Testis (tissue), 3 donors: ENCODE data around the gene ZBTB8B. TPM values are rescaled to one million over a fixed set of nuclear protein-coding genes. Genes with fewer than 3 reads are reported as not detected.

ENCODE experiments used
- DNase-seq: peaks from one replicate; pipeline ENCODE4 v3.0.0-alpha.2; 2019
- H3K27ac ChIP-seq, 2 donors: fragments of 200-600 bp; sonication (generic); one replicate each; pipeline ENCODE4 v1.5.1; 2019
- H3K27me3 ChIP-seq: fragments of 200-600 bp; sonication (generic); one replicate; pipeline ENCODE4 v1.5.1; 2019
- H3K36me3 ChIP-seq: fragments of 200-600 bp; sonication (generic); one replicate; pipeline ENCODE4 v1.5.1; 2017; ENCODE audit warnings: low read depth; ENCODE audit errors: missing control alignments
- H3K4me1 ChIP-seq: fragments of 200-600 bp; sonication (generic); one replicate; pipeline ENCODE4 v1.5.1; 2019
- H3K4me3 ChIP-seq, 2 donors: fragments of 200-600 bp; sonication (generic); one replicate each; pipeline ENCODE4 v1.5.1; 2017 to 2019
- H3K9me3 ChIP-seq: fragments of 200-600 bp; sonication (generic); one replicate; pipeline ENCODE4 v1.5.1; 2017
- CTCF ChIP-seq, 3 experiments: fragments of 450-650 bp in 2 of 3; fragments of 200-600 bp in 1 of 3; sonication (generic) in 1 of 3; IDR thresholded peaks; one replicate each; pipeline ENCODE4 v1.5.1; 2016 to 2019; ENCODE audit warnings: antibody characterized with exemption in 3 of 3, mild to moderate bottlenecking in 2 of 3, moderate library complexity in 1 of 3
- POLR2A ChIP-seq: fragments of 450-650 bp; IDR thresholded peaks from one replicate; pipeline ENCODE4 v1.6.1; 2017; ENCODE audit warnings: antibody characterized with exemption, mild to moderate bottlenecking, moderate library complexity
- WGBS, 2 donors: methylation state at CpG; one replicate each; pipeline ENCODE4 v1.1.5; 2018; 5-methylcytosine and 5-hydroxymethylcytosine counted together
- intact Hi-C: fragments of 100-400 bp; cut with DNase I; formaldehyde crosslinking; loops from one replicate; pipeline ENCODE4 v1.15.1; 2023; ENCODE audit warnings: low total_unique reads
- polyA plus RNA-seq: library from polyadenylated mRNA; stranded (reverse); fragments of 350-450 nt; fragmentation: Illumina TruSeq; extraction: RNeasy Lipid Tissue Mini Kit (QIAGEN cat#74804); gene quantifications from one replicate; pipeline ENCODE4 v1.2.3, GENCODE V29; 2014; ENCODE audit warnings: low read depth, low replicate concordance; ENCODE audit not compliant: insufficient read depth
- total RNA-seq, 2 donors: library from RNA; depleted of rRNA; stranded (reverse); fragments of >200 nt; gene quantifications; one replicate each; pipeline ENCODE4 v1.2.3, GENCODE V29; 2016

The ZBTB8B gene
- total and polyA plus RNA-seq, 3 donors from 2014 or later = 0.21 to 0.55 (median 0.50) TPM

DNA sequence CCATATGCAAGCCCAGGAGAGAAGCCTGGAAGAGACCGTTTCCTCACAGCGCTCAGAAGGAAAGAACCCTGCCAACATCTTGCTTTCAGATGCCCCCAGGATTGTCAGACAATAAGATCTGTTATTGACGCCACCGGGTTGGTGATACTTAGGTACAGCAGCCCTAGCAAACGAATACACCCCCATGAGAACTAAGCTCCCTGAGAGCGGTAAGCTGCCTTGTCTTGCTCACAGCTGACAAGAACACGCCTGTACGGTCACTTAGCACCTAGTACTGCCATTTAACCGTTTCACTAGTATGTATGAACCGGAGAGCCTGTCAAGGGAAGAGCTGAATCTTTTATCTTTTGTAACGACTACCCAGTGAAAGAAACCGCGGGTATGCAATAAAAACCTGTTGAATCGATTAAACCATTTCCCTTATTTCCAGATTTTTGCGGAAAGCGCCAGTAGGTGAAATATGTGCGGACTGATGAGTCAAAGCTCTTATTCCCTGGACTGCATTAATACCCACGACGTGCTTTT lies 619 bp upstream of the ZBTB8B start:
- Histone ChIP-seq H3K9me3 (no peaks in the 10 kb centered on the region), H3K36me3 (no peaks in the 10 kb centered on the region), H3K4me3 (peak overlapping the region; percentile 50 to 62), H3K27ac (no peak overlapping the region), H3K27me3 (no peaks in the 10 kb centered on the region), H3K4me1 (peaks cover 5% of the 10 kb centered on the region)
- TF ChIP-seq CTCF (IDR thresholded peaks at IDR 0.05) (no peak), POLR2A (no peak)
- intact Hi-C loops = no loop called here
- 2% methylated on average over 19 of the region's 19 CpGs for WGBS, 2 donors
- no peak for DNase-seq

DNA sequence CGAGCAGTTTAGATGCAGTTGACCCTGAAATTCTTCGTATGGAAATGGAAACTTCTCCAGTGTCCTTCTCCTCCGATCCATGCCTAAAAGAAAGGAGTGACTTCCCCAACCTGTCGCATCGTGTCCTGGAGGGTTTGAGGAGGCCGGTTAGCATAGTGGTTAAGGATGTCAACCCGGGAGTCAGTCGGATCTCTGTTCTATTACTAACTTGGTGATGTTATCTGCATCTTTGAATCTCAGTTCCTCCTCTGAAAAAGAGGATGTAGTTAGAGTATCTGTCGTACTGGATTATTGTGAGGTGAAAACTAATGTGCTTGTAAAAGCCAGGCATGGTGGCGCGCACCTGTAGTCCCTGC lies 684 bp downstream of the ZBTB8B start:
- no peaks in the 10 kb centered on the region for H3K36me3 ChIP-seq
- intact Hi-C loops = no loop called here
- peaks cover 5% of the 10 kb centered on the region for H3K4me1 ChIP-seq
- no peaks in the 10 kb centered on the region for H3K27me3 ChIP-seq
- DNase-seq = no peak
- TF ChIP-seq CTCF (IDR thresholded peaks at IDR 0.05) = no peak
- TF ChIP-seq POLR2A = no peak
- H3K4me3 ChIP-seq = peak overlapping the region; percentile 50 to 62
- no peak overlapping the region for H3K27ac ChIP-seq
- WGBS, 2 donors = 23 to 25% methylated on average over 11 of the region's 11 CpGs
- no peaks in the 10 kb centered on the region for H3K9me3 ChIP-seq

DNA sequence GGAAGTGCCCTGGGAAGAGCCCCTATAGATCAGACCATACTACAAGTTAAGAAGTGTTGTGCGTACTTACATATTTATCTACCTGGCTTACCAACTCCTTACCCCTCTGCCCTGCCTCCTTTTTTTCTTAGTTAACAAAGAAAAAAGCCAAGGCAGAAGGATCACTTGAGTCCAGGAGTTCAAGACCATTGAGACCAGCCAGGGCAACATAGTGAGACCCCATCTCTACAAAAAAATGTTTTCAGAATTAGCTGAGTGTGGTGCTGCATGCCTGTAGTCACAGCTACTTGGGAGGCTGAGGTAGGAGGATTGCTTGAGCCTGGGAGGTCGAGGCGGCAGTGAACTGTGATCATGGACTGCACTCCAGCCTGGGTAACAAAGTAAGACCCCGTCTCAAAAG lies 1.9 kb downstream of the ZBTB8B start:
- TF ChIP-seq CTCF (IDR thresholded peaks at IDR 0.05) (no peak), POLR2A (no peak)
- no peaks in the 10 kb centered on the region for H3K27me3 ChIP-seq
- peaks cover 5% of the 10 kb centered on the region for H3K4me1 ChIP-seq
- intact Hi-C loops = no loop called here
- H3K36me3 ChIP-seq = no peaks in the 10 kb centered on the region
- no peak for DNase-seq
- H3K27ac ChIP-seq = no peak overlapping the region
- no peaks in the 10 kb centered on the region for H3K9me3 ChIP-seq
- 90 to 94% methylated on average over 4 of the region's 4 CpGs for WGBS, 2 donors
- no peak overlapping the region for H3K4me3 ChIP-seq

DNA sequence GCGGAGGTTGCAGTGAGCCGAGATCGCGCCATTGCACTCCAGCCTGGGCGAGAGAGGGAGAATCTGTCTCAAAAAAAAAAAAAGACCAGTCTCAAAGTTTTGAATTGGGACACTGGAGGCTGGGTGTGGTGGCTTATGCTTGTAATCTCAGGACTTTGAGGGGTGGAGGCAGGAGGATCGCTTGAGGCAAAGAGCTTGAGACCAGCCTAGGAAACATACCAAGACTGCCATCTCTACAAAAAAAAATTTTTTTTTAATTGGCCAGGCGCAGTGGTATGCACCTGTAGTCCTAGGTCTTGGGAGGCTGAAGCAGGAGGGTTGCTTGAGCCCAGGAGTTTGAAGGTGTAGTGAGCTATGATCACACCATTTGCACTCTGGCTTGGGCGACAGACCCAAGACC lies 3.9 kb downstream of the ZBTB8B start:
- WGBS, 2 donors = 96 to 97% methylated on average over 8 of the region's 8 CpGs
- H3K27ac ChIP-seq = no peak overlapping the region
- peaks cover 5% of the 10 kb centered on the region for H3K4me1 ChIP-seq
- no peak for TF ChIP-seq CTCF (IDR thresholded peaks at IDR 0.05)
- H3K36me3 ChIP-seq = no peaks in the 10 kb centered on the region
- no peaks in the 10 kb centered on the region for H3K27me3 ChIP-seq
- no peak for DNase-seq
- intact Hi-C loops = no loop called here
- H3K4me3 ChIP-seq = no peak overlapping the region
- no peaks in the 10 kb centered on the region for H3K9me3 ChIP-seq

GRCh38 chr1:32470431-32470830 lies 5.6 kb downstream of the ZBTB8B start:
- Histone ChIP-seq H3K36me3 (no peaks in the 10 kb centered on the region), H3K27me3 (no peaks in the 10 kb centered on the region), H3K27ac (no peak overlapping the region), H3K9me3 (no peaks in the 10 kb centered on the region), H3K4me3 (no peak overlapping the region), H3K4me1 (peaks cover under 1% of the 10 kb centered on the region)
- no peak for TF ChIP-seq CTCF (IDR thresholded peaks at IDR 0.05)
- no peak for TF ChIP-seq POLR2A
- no peak for DNase-seq
- intact Hi-C loops = no loop called here
- WGBS, 2 donors = 66 to 70% methylated on average over 11 of the region's 11 CpGs
